Body of pancreas (tissue), 4 donors: ENCODE measurements around the gene TGFBRAP1.

Experiments
- POLR2A ChIP-seq, 3 donors: fragments of 450-650 bp; IDR thresholded peaks; one replicate each; pipeline ENCODE4 v1.6.1; 2016; ENCODE audit warnings: antibody characterized with exemption in 3 of 3, mild to moderate bottlenecking in 2 of 3
- TF ChIP-seq, protein P1 (sequence below), 7 experiments: fragments of 450-650 bp in 4 of 7; fragments of 200-600 bp in 3 of 7; sonication (generic) in 3 of 7; IDR thresholded peaks; one replicate each; pipeline ENCODE4 v1.5.1; 2016 to 2019; ENCODE audit warnings: antibody characterized with exemption in 7 of 7

DNA sequence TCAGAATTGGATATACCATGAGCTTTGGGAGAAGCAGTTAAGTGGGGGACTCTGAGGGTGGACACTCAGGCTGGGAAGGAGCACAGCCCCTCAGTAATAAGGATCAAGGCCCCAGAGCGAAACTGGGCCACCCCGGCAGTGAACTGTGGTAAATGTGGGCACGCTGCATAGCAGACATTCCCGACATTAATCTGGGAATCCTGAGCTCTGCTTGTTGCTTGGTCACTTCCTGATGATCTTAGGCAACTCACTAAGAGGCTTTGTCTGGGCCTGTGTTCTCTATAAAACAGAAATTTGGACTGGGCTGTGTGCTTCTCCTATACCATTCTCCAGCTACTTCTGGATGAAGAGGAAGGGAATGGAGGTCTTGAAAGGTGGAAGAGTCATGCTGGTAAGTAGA is 4.8 kb downstream of the TGFBRAP1 start:
- TF ChIP-seq, protein P1, sequence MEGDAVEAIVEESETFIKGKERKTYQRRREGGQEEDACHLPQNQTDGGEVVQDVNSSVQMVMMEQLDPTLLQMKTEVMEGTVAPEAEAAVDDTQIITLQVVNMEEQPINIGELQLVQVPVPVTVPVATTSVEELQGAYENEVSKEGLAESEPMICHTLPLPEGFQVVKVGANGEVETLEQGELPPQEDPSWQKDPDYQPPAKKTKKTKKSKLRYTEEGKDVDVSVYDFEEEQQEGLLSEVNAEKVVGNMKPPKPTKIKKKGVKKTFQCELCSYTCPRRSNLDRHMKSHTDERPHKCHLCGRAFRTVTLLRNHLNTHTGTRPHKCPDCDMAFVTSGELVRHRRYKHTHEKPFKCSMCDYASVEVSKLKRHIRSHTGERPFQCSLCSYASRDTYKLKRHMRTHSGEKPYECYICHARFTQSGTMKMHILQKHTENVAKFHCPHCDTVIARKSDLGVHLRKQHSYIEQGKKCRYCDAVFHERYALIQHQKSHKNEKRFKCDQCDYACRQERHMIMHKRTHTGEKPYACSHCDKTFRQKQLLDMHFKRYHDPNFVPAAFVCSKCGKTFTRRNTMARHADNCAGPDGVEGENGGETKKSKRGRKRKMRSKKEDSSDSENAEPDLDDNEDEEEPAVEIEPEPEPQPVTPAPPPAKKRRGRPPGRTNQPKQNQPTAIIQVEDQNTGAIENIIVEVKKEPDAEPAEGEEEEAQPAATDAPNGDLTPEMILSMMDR (IDR thresholded peaks at IDR 0.05): no peak
- no peak for TF ChIP-seq POLR2A (IDR thresholded peaks at IDR 0.05)
